Thyroid gland (tissue), 4 donors: Measurements from ENCODE around the gene CRY1.

Experiments
- CTCF ChIP-seq, 6 experiments: fragments of 200-600 bp in 3 of 6; fragments of 450-650 bp in 3 of 6; sonication (generic) in 3 of 6; IDR thresholded peaks; one replicate each; pipeline ENCODE4 v1.5.1; 2016 to 2019; ENCODE audit warnings: antibody characterized with exemption in 6 of 6, mild to moderate bottlenecking in 2 of 6, inconsistent platforms in 1 of 6, moderate library complexity in 1 of 6
- POLR2A ChIP-seq, 2 donors: fragments of 450-650 bp; IDR thresholded peaks; one replicate each; pipeline ENCODE4 v1.6.1; 2017; ENCODE audit warnings: antibody characterized with exemption in 2 of 2, mild to moderate bottlenecking in 2 of 2, moderate library complexity in 1 of 2

GRCh38 chr12:106953352-106954250 is 139.7 kb downstream of the CRY1 start:
- TF ChIP-seq CTCF (IDR thresholded peaks at IDR 0.05) (no peak), POLR2A (IDR thresholded peaks at IDR 0.05) (no peak)
